ENCODE results near the gene HMCN2.

HMCN2 gene

DNA sequence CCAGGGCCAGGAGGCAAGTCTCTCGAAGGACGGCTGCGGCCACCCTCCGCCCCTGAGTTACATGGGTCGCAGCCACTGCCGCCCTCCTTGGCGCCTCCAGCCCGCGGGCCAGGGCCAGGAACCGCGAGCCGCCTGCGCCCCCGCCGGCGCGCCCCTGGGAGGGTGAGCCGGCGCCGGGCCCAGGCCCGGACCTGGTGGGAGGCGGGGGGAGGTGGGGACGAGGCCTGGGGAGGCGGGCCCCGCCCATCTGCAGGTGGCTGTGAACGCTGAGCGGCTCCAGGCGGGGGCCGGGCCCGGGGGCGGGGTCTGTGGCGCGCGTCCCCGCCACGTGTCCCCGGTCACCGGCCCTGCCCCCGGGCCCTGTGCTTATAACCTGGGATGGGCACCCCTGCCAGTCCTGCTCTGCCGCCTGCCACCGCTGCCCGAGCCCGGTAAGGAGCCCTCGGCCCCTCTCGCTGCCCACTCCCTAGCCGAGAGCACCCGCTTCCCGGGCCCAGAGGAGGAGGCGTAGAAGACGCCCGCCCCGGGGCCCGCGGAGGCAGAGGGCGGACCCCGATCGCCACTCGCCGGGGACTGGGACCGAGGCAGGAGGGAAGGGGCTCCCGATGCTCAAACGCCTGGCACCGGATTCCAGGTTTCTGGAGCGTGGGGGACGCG is 179.1 kb downstream of the HMCN2 start, which contains the start of gene ASS1:
Gene ASS1, plus strand, starts transcription at position 397 of the 657 bp plus-strand sequence. CDS start 7,268 bp downstream, outside the sequence.
- peak within 1 kb of the TSS; percentile 83 for H2AFZ ChIP-seq
- H3K4me1 ChIP-seq, result no peaks in the 10 kb centered on the region
- H3K79me2 ChIP-seq, result no peaks in the 10 kb centered on the region
- H3K4me2 ChIP-seq (ENCODE audit: low read length), result peak within 1 kb of the TSS; percentile 90
- peak within 1 kb of the TSS; percentile 64 for H3K4me3 ChIP-seq (ENCODE audit: low read depth, low read length)
- H3K9me3 ChIP-seq (ENCODE audit: control insufficient read depth, low read length), result no peaks in the 10 kb centered on the region
- H3K36me3 ChIP-seq (ENCODE audit: control insufficient read depth, insufficient read depth, low read length), result no peaks in the 10 kb centered on the region
- no peaks in the 10 kb centered on the region for H3K27me3 ChIP-seq (ENCODE audit: control insufficient read depth, insufficient read depth, low read length)
- no peak within 1 kb of the TSS for H3K9ac ChIP-seq
- TF ChIP-seq, protein P1, sequence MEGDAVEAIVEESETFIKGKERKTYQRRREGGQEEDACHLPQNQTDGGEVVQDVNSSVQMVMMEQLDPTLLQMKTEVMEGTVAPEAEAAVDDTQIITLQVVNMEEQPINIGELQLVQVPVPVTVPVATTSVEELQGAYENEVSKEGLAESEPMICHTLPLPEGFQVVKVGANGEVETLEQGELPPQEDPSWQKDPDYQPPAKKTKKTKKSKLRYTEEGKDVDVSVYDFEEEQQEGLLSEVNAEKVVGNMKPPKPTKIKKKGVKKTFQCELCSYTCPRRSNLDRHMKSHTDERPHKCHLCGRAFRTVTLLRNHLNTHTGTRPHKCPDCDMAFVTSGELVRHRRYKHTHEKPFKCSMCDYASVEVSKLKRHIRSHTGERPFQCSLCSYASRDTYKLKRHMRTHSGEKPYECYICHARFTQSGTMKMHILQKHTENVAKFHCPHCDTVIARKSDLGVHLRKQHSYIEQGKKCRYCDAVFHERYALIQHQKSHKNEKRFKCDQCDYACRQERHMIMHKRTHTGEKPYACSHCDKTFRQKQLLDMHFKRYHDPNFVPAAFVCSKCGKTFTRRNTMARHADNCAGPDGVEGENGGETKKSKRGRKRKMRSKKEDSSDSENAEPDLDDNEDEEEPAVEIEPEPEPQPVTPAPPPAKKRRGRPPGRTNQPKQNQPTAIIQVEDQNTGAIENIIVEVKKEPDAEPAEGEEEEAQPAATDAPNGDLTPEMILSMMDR (IDR thresholded peaks at IDR 0.05), result no peak
- no peak within 1 kb of the TSS for H3K27ac ChIP-seq

DNA sequence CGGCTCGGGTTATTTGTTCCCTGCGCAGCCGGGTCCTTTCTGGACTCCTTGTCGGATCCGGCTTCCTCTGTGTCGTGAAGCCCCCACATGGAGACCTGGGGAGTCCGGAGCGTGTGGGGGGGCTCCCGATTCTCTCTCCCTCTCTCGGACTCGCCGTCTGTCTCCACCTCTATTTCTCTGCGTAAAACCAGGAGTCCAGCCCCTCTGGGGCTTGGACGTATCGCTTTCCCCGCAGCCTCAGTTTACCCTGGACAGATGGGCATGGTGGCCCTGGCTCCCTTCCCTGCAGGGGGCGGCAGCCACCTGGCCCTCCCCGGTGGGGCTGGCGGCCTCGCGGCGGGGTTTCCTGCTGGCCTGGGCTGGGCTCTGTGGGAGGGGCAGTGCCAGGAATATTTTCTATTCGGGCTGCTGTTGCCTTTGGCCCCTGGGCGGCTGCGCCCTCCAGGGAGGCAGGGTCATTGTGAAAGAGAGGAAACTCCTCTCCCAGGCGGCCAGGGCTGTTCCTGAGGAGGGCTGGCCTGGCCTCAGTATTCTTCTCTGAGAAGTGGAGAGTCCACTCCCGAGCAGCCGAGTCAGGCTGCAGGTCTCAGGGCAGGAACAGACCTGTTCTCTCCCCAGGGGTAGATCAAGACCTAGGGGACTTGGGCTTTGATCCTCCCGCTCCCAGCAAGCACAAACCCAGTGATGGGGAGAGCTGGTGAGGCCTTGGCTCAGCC is 179.9 kb downstream of the HMCN2 start:
- Histone ChIP-seq H3K36me3 (ENCODE audit: control insufficient read depth, insufficient read depth, low read length) (no peaks in the 10 kb centered on the region), H3K9me3 (ENCODE audit: control insufficient read depth, low read length) (no peaks in the 10 kb centered on the region), H3K9ac (no peak overlapping the region), H3K4me1 (no peaks in the 10 kb centered on the region), H3K79me2 (no peaks in the 10 kb centered on the region), H3K27ac (no peak overlapping the region), H3K4me2 (ENCODE audit: low read length) (peak overlapping the region; percentile 90), H3K4me3 (ENCODE audit: low read depth, low read length) (peak overlapping the region; percentile 64), H2AFZ (peak overlapping the region; percentile 83), H3K27me3 (ENCODE audit: control insufficient read depth, insufficient read depth, low read length) (no peaks in the 10 kb centered on the region)
- TF ChIP-seq, protein P1 (IDR thresholded peaks at IDR 0.05), result no peak

DNA sequence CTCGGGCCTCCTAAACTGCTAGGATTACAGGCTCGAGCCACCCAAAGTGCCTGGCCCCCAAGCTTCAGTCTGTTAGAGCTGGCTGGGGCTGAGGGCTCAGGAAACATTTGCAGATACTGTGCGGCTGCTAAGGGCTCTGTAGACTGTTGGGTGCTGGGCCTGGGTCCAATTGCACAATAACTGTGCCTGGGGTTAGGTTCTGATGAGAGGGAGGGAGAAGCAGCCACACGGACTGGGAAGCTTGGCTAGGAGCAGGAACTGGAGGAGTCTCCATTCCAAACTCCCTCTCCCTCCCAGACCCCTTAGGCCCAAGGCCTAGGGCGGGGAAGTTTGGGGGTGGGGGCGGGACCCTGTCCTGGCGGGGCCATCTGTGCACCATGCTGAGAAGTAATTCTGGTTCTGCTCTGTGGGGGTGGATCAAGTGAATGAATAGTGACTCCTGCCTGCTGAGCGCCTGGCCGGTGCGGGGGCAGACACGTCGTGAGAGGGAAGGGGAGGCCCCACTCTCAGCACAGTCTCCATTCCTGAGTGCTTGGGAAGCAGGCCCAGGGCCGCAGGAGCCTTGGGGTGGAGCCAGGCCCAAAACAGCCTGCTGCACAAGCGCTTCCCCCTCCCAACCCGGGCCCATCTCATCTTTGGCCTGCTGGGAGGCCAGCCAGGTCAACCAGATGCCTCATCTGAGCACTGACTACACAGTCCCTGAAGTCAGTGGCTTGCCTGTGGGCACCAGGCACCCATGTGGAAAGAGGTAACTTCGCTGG is 180.7 kb downstream of the HMCN2 start:
- Histone ChIP-seq H3K9me3 (ENCODE audit: control insufficient read depth, low read length) (no peaks in the 10 kb centered on the region), H2AFZ (no peak overlapping the region), H3K27me3 (ENCODE audit: control insufficient read depth, insufficient read depth, low read length) (no peaks in the 10 kb centered on the region), H3K4me2 (ENCODE audit: low read length) (no peak overlapping the region), H3K9ac (no peak overlapping the region), H3K27ac (no peak overlapping the region), H3K4me3 (ENCODE audit: low read depth, low read length) (no peak overlapping the region), H3K4me1 (peaks cover 5% of the 10 kb centered on the region), H3K36me3 (ENCODE audit: control insufficient read depth, insufficient read depth, low read length) (no peaks in the 10 kb centered on the region), H3K79me2 (no peaks in the 10 kb centered on the region)
- TF ChIP-seq, protein P1 (IDR thresholded peaks at IDR 0.05), result no peak

DNA sequence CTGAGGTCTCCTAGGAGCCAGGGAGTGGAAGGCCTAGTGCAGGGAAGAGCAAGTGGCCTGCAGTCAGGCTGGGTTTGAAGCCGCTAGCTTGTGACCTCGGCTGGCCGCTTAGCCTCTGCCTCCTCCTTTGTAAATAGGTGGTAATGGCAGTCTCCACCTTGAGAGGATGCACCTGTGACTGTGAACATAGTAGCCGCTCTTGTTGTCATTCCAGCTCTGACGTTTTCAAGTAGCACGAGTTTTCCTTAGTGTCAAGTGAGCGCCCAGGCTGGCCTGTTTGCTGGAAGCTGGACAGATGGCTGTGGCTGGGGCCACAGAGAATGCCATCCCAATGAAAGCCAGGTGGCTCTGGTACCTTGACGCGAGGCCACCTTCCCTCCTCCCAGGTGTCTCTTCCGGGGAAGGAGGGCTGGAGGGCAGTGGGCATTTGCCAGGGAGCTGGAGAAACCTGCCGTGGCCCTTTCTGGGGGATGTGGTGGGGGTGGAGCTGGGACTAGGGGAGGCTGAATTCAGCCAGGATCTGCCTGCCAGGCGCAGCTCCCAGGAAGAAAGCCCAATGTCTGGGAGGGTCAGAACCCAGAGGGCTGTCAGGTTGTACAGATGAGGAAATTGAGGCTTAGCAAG is 181.7 kb downstream of the HMCN2 start:
- H3K9me3 ChIP-seq (ENCODE audit: control insufficient read depth, low read length), result no peaks in the 10 kb centered on the region
- H3K4me3 ChIP-seq (ENCODE audit: low read depth, low read length), result no peak overlapping the region
- no peak overlapping the region for H3K27ac ChIP-seq
- no peaks in the 10 kb centered on the region for H3K79me2 ChIP-seq
- H3K36me3 ChIP-seq (ENCODE audit: control insufficient read depth, insufficient read depth, low read length), result no peaks in the 10 kb centered on the region
- TF ChIP-seq, protein P1 (IDR thresholded peaks at IDR 0.05), result no peak
- no peak overlapping the region for H2AFZ ChIP-seq
- no peak overlapping the region for H3K4me2 ChIP-seq (ENCODE audit: low read length)
- H3K9ac ChIP-seq, result no peak overlapping the region
- H3K27me3 ChIP-seq (ENCODE audit: control insufficient read depth, insufficient read depth, low read length), result no peaks in the 10 kb centered on the region
- peaks cover 13% of the 10 kb centered on the region for H3K4me1 ChIP-seq

All from parathyroid adenoma (tissue), 2 donors.